Fibroblast of lung (primary cell): ENCODE results near the gene GPR4.

Experiments used
- EZH2 ChIP-seq: IDR thresholded peaks from 2 replicates; pipeline ENCODE4 v1.5.1; 2012; ENCODE audit warnings: low read length, control low read depth, mild to moderate bottlenecking; ENCODE audit errors: missing control alignments
- TF ChIP-seq, protein P1 (sequence below), 2 donors: IDR thresholded peaks in 1 of 2; conservative IDR thresholded peaks in 1 of 2; 1 replicate in 1 of 2; 2 replicates in 1 of 2; pipeline ENCODE4 v1.5.1; 2011 to 2012; ENCODE audit warnings: low read length in 2 of 2, control low read depth in 1 of 2, inconsistent platforms in 1 of 2, low read depth in 1 of 2, mild to moderate bottlenecking in 1 of 2

- TF ChIP-seq, protein P1, sequence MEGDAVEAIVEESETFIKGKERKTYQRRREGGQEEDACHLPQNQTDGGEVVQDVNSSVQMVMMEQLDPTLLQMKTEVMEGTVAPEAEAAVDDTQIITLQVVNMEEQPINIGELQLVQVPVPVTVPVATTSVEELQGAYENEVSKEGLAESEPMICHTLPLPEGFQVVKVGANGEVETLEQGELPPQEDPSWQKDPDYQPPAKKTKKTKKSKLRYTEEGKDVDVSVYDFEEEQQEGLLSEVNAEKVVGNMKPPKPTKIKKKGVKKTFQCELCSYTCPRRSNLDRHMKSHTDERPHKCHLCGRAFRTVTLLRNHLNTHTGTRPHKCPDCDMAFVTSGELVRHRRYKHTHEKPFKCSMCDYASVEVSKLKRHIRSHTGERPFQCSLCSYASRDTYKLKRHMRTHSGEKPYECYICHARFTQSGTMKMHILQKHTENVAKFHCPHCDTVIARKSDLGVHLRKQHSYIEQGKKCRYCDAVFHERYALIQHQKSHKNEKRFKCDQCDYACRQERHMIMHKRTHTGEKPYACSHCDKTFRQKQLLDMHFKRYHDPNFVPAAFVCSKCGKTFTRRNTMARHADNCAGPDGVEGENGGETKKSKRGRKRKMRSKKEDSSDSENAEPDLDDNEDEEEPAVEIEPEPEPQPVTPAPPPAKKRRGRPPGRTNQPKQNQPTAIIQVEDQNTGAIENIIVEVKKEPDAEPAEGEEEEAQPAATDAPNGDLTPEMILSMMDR (conservative IDR thresholded peaks at IDR 0.05 in 1 of 2, IDR thresholded peaks at IDR 0.05 in 1 of 2; ENCODE audit: low read depth in 1 of 2, low read length in 2 of 2), result no peak
- TF ChIP-seq EZH2, result no peak
Measured at GRCh38 chr19:45621976-45622503, 20.0 kb upstream of the GPR4 start.
